Fibroblast of skin of right quadriceps (primary cell): ENCODE measurements around the gene TMSB4X.
"Not testable (repeated sequence)": the region's sequence is repeated elsewhere in the genome, so short reads cannot be mapped to it uniquely, and the experiment has no call there.

Source experiments
- DNase-seq: peaks from one replicate; pipeline ENCODE4 v3.0.0-alpha.2; 2013

Gene TMSB4X

GRCh38 chrX:12997906-12998687, 23.2 kb downstream of the TMSB4X start:
- DNase-seq, result no peak

GRCh38 chrX:12999422-12999821, 24.5 kb downstream of the TMSB4X start:
- no peak for DNase-seq

- no peak for DNase-seq
Observed at GRCh38 chrX:13000301-13000811, 25.4 kb downstream of the TMSB4X start.

- DNase-seq, result no peak
Observed at GRCh38 chrX:13001097-13001496, 26.2 kb downstream of the TMSB4X start.

- no peak for DNase-seq
Observed at GRCh38 chrX:13001961-13002671, 27.2 kb downstream of the TMSB4X start.

- DNase-seq, result no peak
Observed at GRCh38 chrX:13005661-13006473, 31.0 kb downstream of the TMSB4X start.

- DNase-seq, result peak; percentile 54
Observed at GRCh38 chrX:13007519-13008188, 32.7 kb downstream of the TMSB4X start.

GRCh38 chrX:13008189-13008533, 33.3 kb downstream of the TMSB4X start:
- no peak for DNase-seq

- no peak for DNase-seq
Observed at GRCh38 chrX:13008851-13009250, 33.9 kb downstream of the TMSB4X start.

GRCh38 chrX:13009273-13009672, 34.4 kb downstream of the TMSB4X start:
- no peak for DNase-seq

GRCh38 chrX:13009844-13010243, 34.9 kb downstream of the TMSB4X start:
- DNase-seq, result no peak

- no peak for DNase-seq
Observed at GRCh38 chrX:13010546-13010945, 35.6 kb downstream of the TMSB4X start.

GRCh38 chrX:13013363-13014110, 38.6 kb downstream of the TMSB4X start:
- DNase-seq, result no peak

GRCh38 chrX:13014111-13015096, 39.5 kb downstream of the TMSB4X start:
- no peak for DNase-seq

- no peak for DNase-seq
Observed at GRCh38 chrX:13015536-13016236, 40.8 kb downstream of the TMSB4X start.

GRCh38 chrX:13016731-13017130, 41.8 kb downstream of the TMSB4X start:
- not testable (repeated sequence) for DNase-seq

- no peak for DNase-seq
Observed at GRCh38 chrX:13022926-13023325, 48.0 kb downstream of the TMSB4X start.

- DNase-seq, result no peak
Observed at GRCh38 chrX:13023567-13023966, 48.7 kb downstream of the TMSB4X start.

GRCh38 chrX:13023979-13024378, 49.1 kb downstream of the TMSB4X start:
- no peak for DNase-seq

- no peak for DNase-seq
Observed at GRCh38 chrX:13024986-13025385, 50.1 kb downstream of the TMSB4X start.
